H9 (cell line): Measurements from ENCODE around the gene ARID2. TPM values are rescaled to one million over a fixed set of nuclear protein-coding genes. Genes with fewer than 3 reads are reported as not detected.

Source experiments
- DNase-seq: peaks from one replicate; pipeline ENCODE4 v3.0.0-alpha.2; 2017
- H2AFZ ChIP-seq: one replicate; pipeline ENCODE4 v1.6.1; 2013; ENCODE audit warnings: mild to moderate bottlenecking, low read length, control low read depth, moderate library complexity
- H2AK5ac ChIP-seq: 2 replicates; pipeline ENCODE4 v1.6.1; 2013; ENCODE audit warnings: low read length, control low read depth, mixed read lengths; ENCODE audit not compliant: insufficient read length
- H2BK120ac ChIP-seq: one replicate; pipeline ENCODE4 v1.6.1; 2013; ENCODE audit warnings: low read depth, mild to moderate bottlenecking, low read length, control low read depth, inconsistent platforms; ENCODE audit not compliant: poor library complexity, severe bottlenecking
- H2BK12ac ChIP-seq: 2 replicates; pipeline ENCODE4 v1.6.1; 2013; ENCODE audit warnings: low read length, control low read depth, mixed read lengths, low read depth; ENCODE audit not compliant: insufficient read length
- H2BK15ac ChIP-seq: 2 replicates; pipeline ENCODE4 v1.6.1; 2013; ENCODE audit warnings: low read depth, low read length, control low read depth
- H2BK20ac ChIP-seq: one replicate; pipeline ENCODE4 v1.6.1; 2013; ENCODE audit warnings: low read depth, mild to moderate bottlenecking, low read length, control low read depth, inconsistent platforms; ENCODE audit not compliant: poor library complexity, severe bottlenecking
- H2BK5ac ChIP-seq: 2 replicates; pipeline ENCODE4 v1.6.1; 2013; ENCODE audit warnings: low read length, control low read depth, mixed read lengths; ENCODE audit not compliant: insufficient read length
- H3K14ac ChIP-seq: 2 replicates; pipeline ENCODE4 v1.6.1; 2013; ENCODE audit warnings: low read length, control low read depth; ENCODE audit not compliant: insufficient read depth
- H3K18ac ChIP-seq: 2 replicates; pipeline ENCODE4 v1.6.1; 2013; ENCODE audit warnings: low read depth, mild to moderate bottlenecking, mixed read lengths, low read length, control low read depth; ENCODE audit not compliant: insufficient read length
- H3K23ac ChIP-seq: 2 replicates; pipeline ENCODE4 v1.6.1; 2013; ENCODE audit warnings: low read length, control low read depth, mixed read lengths, low read depth; ENCODE audit not compliant: insufficient read length
- H3K23me2 ChIP-seq: 2 replicates; pipeline ENCODE4 v1.6.1; 2013; ENCODE audit warnings: low read depth, mild to moderate bottlenecking, mixed read lengths, low read length, control low read depth; ENCODE audit not compliant: insufficient read length, poor library complexity, severe bottlenecking
- H3K27ac ChIP-seq: 2 replicates; pipeline ENCODE4 v1.5.1; 2013; ENCODE audit warnings: low read length, control low read depth, mixed read lengths, low read depth; ENCODE audit not compliant: insufficient read length
- H3K27me3 ChIP-seq: 2 replicates; pipeline ENCODE4 v1.6.1; 2013; ENCODE audit warnings: low read length, control low read depth, inconsistent platforms; ENCODE audit not compliant: insufficient read depth
- H3K4ac ChIP-seq: 2 replicates; pipeline ENCODE4 v1.6.1; 2013; ENCODE audit warnings: low read depth, mild to moderate bottlenecking, control low read depth, inconsistent platforms, low read length, moderate library complexity
- H3K4me1 ChIP-seq: 2 replicates; pipeline ENCODE4 v1.6.1; 2013; ENCODE audit warnings: low read length, control low read depth, inconsistent platforms; ENCODE audit not compliant: insufficient read depth
- H3K4me2 ChIP-seq: 2 replicates; pipeline ENCODE4 v1.6.1; 2013; ENCODE audit warnings: low read length, control low read depth, mixed read lengths; ENCODE audit not compliant: insufficient read length, insufficient read depth
- H3K56ac ChIP-seq: 2 replicates; pipeline ENCODE4 v1.6.1; 2013; ENCODE audit warnings: low read depth, mild to moderate bottlenecking, mixed read lengths, low read length, control low read depth; ENCODE audit not compliant: insufficient read length
- H3K79me1 ChIP-seq: 2 replicates; pipeline ENCODE4 v1.6.1; 2013; ENCODE audit warnings: low read depth, mild to moderate bottlenecking, moderate library complexity, low read length, control low read depth, inconsistent platforms; ENCODE audit not compliant: insufficient read depth, poor library complexity, severe bottlenecking
- H3K79me2 ChIP-seq: 2 replicates; pipeline ENCODE4 v1.6.1; 2013; ENCODE audit warnings: low read length, control low read depth, inconsistent platforms; ENCODE audit not compliant: insufficient read depth
- H3K9ac ChIP-seq: 2 replicates; pipeline ENCODE4 v1.6.1; 2013; ENCODE audit warnings: low read length, control low read depth, mixed read lengths; ENCODE audit not compliant: insufficient read length; ENCODE audit errors: extremely low read depth
- H3K9me3 ChIP-seq: one replicate; pipeline ENCODE4 v1.6.1; 2013; ENCODE audit warnings: low read depth, low read length, inconsistent platforms; ENCODE audit not compliant: control insufficient read depth
- H3T11ph ChIP-seq: one replicate; pipeline ENCODE4 v1.6.1; 2013; ENCODE audit warnings: mild to moderate bottlenecking, low read length, control low read depth, inconsistent platforms
- H4K20me1 ChIP-seq: one replicate; pipeline ENCODE4 v1.6.1; 2013; ENCODE audit not compliant: control insufficient read depth, insufficient read length, insufficient read depth
- H4K5ac ChIP-seq: 2 replicates; pipeline ENCODE4 v1.6.1; 2013; ENCODE audit warnings: low read depth, mild to moderate bottlenecking, mixed read lengths, low read length, control low read depth; ENCODE audit not compliant: insufficient read length
- H4K8ac ChIP-seq: replicated peaks from 2 replicates; pipeline ENCODE4 v1.6.1; 2013; ENCODE audit warnings: low read length, control low read depth, mixed read lengths, low read depth; ENCODE audit not compliant: insufficient read length
- H4K91ac ChIP-seq: 2 replicates; pipeline ENCODE4 v1.6.1; 2013; ENCODE audit warnings: low read depth, mild to moderate bottlenecking, moderate library complexity, mixed read lengths, low read length, control low read depth; ENCODE audit not compliant: insufficient read length
- H3K27ac Mint-ChIP-seq, 3 experiments: 2 replicates in 2 of 3; 3 replicates in 1 of 3; pipeline ENCODE4 v1.8.0; 2020 to 2021; ENCODE audit warnings: mixed read lengths in 3 of 3, mild to moderate bottlenecking in 1 of 3, moderate library complexity in 1 of 3
- H3K27me3 Mint-ChIP-seq: 2 replicates; pipeline ENCODE4 v1.8.0; 2021; ENCODE audit warnings: low read depth, mild to moderate bottlenecking, moderate library complexity, mixed read lengths
- H3K36me3 Mint-ChIP-seq, 3 experiments: 2 replicates in 2 of 3; 3 replicates in 1 of 3; pipeline ENCODE4 v1.8.0; 2020 to 2021; ENCODE audit warnings: low read depth in 3 of 3, mixed read lengths in 3 of 3; ENCODE audit not compliant: insufficient read depth in 1 of 3
- H3K4me1 Mint-ChIP-seq, 2 experiments: 2 replicates each; pipeline ENCODE4 v1.8.0; 2020; ENCODE audit warnings: mixed read lengths in 2 of 2
- H3K4me3 Mint-ChIP-seq, 2 experiments: 2 replicates in 1 of 2; 3 replicates in 1 of 2; pipeline ENCODE4 v1.8.0; 2020 to 2021; ENCODE audit warnings: mild to moderate bottlenecking in 2 of 2, mixed read lengths in 2 of 2, moderate library complexity in 1 of 2
- H3K9me3 Mint-ChIP-seq, 2 experiments: 2 replicates in 1 of 2; 3 replicates in 1 of 2; pipeline ENCODE4 v1.8.0; 2020; ENCODE audit warnings: mild to moderate bottlenecking in 2 of 2, mixed read lengths in 2 of 2, moderate library complexity in 1 of 2
- WGBS: extraction: QIAGEN DNeasy Blood & Tissue Kit; methylation state at CpG from one replicate; pipeline ENCODE4 v1.1.7; 2013; ENCODE audit warnings: missing lambda C conversion rate, low lambda C conversion rate, mixed read lengths; ENCODE audit not compliant: insufficient read length; ENCODE audit errors: extremely low coverage; 5-methylcytosine and 5-hydroxymethylcytosine counted together
- total RNA-seq: library from RNA; stranded (reverse); gene quantifications from 2 replicates; pipeline ENCODE4 v1.2.1, GENCODE V29; 2021
- TF ChIP-seq, protein P1 (sequence below): fragments of 200-600 bp; sonication (generic); conservative IDR thresholded peaks from 3 replicates; pipeline ENCODE4 v1.8.0; 2021; ENCODE audit warnings: antibody characterized with exemption, mild to moderate bottlenecking

Gene ARID2
- total RNA-seq, 1 experiment from 2014 or later: 63.8 TPM

DNA sequence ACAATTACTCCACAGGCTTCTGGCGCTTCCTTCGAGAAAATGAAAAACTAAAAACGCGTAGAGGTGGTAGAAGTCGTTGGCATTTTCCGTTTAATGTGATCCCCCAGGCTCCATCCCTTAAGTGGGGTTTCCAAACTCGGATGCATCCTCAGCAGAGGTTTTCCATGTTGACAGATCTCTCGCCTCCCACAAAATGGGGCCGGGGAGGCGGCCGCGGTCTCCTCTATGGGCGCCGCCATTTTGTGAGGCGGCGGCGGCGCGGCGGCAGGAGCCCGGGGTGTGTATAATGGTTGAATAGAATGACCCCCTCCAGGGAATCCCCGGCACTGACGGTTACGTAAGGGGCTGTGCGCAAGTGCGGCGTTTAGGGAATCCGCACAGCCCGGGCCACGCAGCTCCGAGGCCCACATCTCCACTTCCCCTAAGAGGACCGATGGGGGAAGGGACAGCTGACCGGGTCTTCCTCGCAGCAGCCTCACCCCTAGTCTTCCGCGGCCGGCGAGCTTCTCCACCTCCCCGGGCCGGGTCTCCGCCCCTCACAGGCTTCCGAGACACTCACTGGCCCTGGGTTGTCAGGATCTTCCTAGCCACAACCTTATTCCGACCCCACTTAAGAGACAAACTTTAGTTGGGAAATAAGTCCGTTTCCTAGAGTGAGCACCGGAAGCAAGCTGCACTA lies 2.1 kb upstream of the ARID2 start:
- no peaks in the 10 kb centered on the region for H4K20me1 ChIP-seq
- H4K91ac ChIP-seq: no peak overlapping the region
- H3K23me2 ChIP-seq: peaks cover 7% of the 10 kb centered on the region
- no peak overlapping the region for H4K8ac ChIP-seq
- H3K27ac ChIP-seq: peak overlapping the region; percentile 84
- H3K27ac Mint-ChIP-seq: peak overlapping the region; percentile 99
- DNase-seq: peak; percentile 97
- no peak overlapping the region for H2BK15ac ChIP-seq
- no peak overlapping the region for H2BK12ac ChIP-seq
- no peaks in the 10 kb centered on the region for H3K4me1 ChIP-seq
- no CpG with 5 or more reads among the region's 45 CpGs for WGBS
- peak overlapping the region; percentile 72 for H3K4me2 ChIP-seq
- no peak overlapping the region for H4K5ac ChIP-seq
- no peaks in the 10 kb centered on the region for H3K27me3 Mint-ChIP-seq
- H3K56ac ChIP-seq: no peak overlapping the region
- peak overlapping the region; percentile 60 for H3K18ac ChIP-seq
- H3K23ac ChIP-seq: no peak overlapping the region
- peaks cover 12 to 13% of the 10 kb centered on the region in 2 experiments for H3K4me1 Mint-ChIP-seq
- H3K79me2 ChIP-seq: no peaks in the 10 kb centered on the region; the same call in 1 of the 2 replicates
- no peak overlapping the region for H2BK20ac ChIP-seq
- no peak overlapping the region for H2AK5ac ChIP-seq
- H3K4ac ChIP-seq: no peak overlapping the region
- no peak overlapping the region for H2AFZ ChIP-seq
- H3K27me3 ChIP-seq: no peaks in the 10 kb centered on the region
- no peak overlapping the region for H2BK5ac ChIP-seq
- no peaks in the 10 kb centered on the region for H3K9me3 Mint-ChIP-seq
- peak overlapping the region; percentile 94 for H3K9ac ChIP-seq
- H2BK120ac ChIP-seq: no peak overlapping the region
- TF ChIP-seq, protein P1, sequence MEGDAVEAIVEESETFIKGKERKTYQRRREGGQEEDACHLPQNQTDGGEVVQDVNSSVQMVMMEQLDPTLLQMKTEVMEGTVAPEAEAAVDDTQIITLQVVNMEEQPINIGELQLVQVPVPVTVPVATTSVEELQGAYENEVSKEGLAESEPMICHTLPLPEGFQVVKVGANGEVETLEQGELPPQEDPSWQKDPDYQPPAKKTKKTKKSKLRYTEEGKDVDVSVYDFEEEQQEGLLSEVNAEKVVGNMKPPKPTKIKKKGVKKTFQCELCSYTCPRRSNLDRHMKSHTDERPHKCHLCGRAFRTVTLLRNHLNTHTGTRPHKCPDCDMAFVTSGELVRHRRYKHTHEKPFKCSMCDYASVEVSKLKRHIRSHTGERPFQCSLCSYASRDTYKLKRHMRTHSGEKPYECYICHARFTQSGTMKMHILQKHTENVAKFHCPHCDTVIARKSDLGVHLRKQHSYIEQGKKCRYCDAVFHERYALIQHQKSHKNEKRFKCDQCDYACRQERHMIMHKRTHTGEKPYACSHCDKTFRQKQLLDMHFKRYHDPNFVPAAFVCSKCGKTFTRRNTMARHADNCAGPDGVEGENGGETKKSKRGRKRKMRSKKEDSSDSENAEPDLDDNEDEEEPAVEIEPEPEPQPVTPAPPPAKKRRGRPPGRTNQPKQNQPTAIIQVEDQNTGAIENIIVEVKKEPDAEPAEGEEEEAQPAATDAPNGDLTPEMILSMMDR: no peak
- H3K79me1 ChIP-seq: no peaks in the 10 kb centered on the region
- H3K4me3 Mint-ChIP-seq: peak overlapping the region; percentile 90 to 99
- peaks cover 3 to 9% (median 8%) of the 10 kb centered on the region in 3 experiments; a peak in 5 of 7 replicates for H3K36me3 Mint-ChIP-seq
- H3K9me3 ChIP-seq: no peaks in the 10 kb centered on the region
- no peak overlapping the region for H3T11ph ChIP-seq
- H3K14ac ChIP-seq: peak overlapping the region; percentile 77; the same call in 1 of the 2 replicates
